GOT3 (cell line): ENCODE results near the gene KIF13A.
"Not testable (repeated sequence)": the region's sequence is repeated elsewhere in the genome, so short reads cannot be mapped to it uniquely, and the experiment has no call there.

ENCODE experiments used
- DNase-seq: peaks from one replicate; lab custom pipeline; 2025; ENCODE audit warnings: mixed read lengths; lab: John Stamatoyannopoulos, UW

The KIF13A gene

DNA sequence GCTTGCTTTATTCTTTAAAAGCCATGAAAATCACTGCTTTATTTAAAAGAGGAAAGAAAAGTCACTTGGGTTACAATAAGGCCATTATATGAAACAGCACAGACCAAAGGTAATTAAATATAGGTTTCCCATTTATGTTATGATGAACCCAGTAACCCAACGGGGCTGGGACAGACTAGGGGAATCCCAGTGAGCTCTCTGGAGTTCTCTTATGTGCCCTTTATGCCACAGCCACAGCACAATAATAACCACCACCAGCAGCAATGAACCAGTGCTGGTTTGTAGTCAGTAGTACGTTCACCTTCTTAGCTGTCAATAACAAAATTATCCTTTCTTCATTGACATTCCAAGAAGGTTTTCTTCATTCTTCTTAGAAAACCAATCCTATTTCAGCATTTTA lies 87.4 kb downstream of the KIF13A start:
- no peak for DNase-seq

DNA sequence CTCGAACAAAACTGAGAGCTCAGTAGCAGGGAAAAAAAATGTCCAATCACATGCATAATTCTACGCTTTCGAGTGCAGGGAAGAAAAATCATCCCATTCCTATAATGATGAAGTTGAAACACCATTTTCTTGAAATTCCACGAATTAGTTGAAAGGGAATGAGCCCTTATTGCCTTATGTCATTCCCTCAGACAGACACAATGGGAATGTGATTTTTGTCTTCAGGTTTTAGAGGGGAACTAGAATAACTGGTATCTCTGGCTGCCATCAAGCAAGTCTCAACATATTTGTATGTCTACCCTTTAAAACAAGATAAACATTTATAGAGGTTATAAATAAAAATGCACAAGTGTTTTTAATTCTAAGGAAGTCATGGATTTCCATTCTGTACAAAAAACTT lies 87.9 kb downstream of the KIF13A start:
- DNase-seq, result no peak

DNA sequence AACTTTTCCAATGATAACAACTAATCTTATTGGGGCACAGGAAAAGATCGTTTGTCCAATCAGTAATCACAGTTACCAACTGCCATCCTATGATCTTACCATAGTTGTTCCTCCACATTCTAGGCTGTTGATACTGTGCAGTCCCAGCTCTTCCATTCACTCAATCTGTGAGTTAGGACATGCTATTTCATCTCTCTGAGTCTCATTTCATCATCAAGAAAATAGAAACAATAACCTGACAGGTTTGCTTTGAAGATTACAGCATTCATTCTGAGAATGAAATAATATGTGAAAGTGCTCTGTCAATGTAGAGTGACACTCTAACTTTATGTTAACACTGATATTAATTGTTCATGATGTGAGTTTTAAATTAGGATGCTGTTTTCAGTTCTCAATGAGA lies 89.8 kb downstream of the KIF13A start:
- no peak for DNase-seq

DNA sequence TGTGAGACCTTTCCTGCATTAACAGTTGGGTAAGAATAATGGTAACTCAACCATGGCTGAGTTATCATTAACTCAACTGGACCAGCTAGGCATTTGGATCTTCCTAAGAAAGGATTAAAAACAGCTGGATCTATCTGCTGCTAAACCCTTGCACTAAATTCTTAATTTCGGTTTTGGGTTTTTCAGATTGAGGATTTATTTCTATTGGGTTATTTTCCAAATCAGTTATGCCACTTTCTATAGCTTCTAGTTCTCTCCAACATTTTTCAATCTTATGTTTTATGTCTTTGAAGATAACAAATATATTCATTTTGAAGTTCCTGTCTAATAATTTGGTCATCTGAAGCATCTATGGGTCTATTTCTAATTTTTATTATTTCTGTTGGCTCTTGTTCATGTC lies 92.5 kb downstream of the KIF13A start:
- DNase-seq, result no peak

DNA sequence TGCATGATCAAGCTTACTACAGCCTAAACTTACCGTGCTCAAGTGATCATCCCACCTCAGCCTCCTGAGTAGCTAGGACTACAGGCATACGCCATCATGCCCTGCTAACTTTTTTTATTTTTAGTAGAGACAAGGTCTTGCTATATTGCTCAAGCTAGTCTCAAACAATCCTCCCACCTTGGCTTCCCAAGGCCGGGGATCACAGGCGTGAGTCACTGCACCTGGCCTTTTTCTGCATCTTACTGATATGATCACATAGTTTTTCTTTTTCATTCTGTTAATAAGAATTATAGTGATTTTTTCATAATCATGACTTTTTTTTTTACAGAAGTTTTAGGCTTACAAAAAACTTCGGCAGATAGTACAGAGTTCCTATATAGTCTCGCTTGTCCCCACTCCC lies 93.2 kb downstream of the KIF13A start:
- no peak for DNase-seq

DNA sequence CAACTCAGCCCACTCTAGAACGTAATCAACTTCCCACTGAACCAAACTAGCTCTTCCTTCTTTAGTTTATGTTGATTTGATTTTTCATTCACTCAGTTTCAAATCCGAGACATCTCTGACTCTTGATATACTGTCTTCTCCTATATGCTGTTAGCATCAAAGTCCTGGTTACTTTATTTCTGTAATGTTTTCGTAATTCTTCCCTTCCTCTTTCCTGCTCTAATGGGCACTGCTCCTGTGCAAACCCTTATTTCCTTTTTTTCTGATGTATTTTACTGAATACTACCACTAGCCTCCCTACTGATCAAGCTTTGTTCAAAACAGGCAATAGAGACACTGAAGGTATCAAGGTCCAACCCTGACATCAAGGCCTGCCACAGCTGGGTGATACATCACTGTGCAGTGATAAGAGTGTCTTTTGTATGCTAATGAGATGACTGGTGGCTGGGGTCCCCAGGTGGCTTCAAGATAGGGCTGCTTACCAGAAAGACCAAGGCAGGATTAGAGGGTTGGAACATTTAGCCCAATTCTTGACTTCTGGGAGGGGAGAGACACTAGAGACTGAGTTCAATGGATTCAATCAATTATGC lies 95.2 kb downstream of the KIF13A start:
- no peak for DNase-seq

DNA sequence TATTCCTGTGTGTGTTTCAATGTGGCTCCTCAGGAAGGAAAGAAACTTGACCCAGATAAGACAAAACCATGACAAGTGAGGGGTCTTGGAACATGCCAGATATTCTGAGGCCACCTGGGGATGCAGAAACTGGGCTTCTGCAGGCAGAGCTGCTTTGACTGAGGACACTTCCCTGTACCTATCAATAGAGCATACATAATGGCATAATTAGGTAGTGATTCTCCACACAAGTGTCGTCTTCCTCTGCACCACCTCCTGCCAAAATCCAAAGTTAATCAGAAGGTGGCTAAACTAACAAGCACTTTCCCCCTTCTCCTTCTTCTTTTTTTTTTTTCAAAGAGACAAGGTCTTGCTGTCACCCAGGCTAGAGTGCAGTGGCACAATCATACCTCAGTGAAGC lies 97.1 kb downstream of the KIF13A start:
- DNase-seq, result no peak

DNA sequence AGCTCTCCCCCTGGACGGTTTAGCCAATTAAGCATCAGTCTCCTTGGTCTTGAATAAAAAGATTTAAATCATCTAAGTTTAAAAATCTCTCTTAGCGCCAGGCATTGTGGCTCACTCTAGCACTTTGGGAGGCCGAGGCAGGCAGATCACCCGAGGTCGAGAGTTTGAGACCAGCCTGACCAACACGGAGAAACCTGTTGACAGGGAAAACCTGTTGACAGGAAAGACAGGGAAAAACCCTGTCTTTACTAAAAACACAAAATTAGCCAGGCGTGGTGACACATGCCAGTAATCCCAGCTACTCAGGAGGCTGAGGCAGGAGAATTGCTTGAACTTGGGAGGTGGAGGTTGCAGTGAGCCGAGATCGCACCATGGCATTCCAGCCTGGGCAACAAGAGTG lies 97.7 kb downstream of the KIF13A start:
- DNase-seq, result not testable (repeated sequence)

DNA sequence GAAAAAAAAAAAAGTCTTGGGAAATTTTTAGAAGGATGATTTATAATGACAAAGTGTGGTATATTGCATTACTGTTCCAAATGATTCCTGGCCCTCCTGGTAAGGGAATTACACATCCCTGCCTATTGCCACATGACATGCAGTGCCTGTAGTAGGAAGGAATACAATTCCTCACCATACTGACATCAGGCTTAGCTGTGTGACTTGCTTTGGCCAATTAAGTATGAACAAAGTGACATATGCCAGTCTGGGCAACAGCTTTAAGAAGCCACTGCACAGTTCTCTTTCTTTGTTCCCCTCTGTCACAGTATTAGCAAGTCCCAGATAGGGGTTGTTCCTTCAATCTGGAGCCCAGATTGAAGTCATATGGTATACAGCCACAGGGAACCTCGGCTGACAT lies 100.5 kb downstream of the KIF13A start:
- no peak for DNase-seq

DNA sequence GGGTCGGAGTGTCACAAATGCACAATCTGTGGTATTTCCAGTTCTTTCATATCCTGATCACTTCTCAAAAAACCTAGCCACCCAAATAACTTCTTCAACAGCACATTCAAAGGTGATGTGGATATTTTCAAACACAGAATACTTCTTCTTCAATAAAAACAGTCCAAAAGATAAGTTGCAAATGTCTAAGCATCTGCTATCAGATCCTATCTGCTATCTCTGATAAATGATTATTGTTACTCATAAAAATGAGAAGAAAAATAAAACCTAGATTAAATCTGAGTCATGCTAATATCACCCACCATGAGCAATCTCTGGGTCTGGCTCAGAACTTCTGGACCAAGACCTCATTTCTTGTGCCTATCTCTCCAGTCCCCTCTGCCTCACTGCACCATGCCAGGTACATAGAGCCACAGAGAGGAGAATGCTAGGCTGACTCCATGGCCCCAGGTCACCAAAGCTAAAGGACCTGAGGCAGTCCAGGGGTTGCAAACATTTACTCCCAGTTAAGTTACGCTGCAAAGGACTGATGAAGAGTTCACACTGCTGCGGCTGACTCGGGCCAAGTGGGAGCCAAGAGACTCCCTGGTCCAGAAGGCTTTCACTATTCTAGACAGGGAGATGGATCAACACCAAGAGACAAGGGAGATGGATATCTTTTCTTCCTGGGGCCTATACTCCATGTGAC lies 101.4 kb downstream of the KIF13A start:
- DNase-seq, result no peak

DNA sequence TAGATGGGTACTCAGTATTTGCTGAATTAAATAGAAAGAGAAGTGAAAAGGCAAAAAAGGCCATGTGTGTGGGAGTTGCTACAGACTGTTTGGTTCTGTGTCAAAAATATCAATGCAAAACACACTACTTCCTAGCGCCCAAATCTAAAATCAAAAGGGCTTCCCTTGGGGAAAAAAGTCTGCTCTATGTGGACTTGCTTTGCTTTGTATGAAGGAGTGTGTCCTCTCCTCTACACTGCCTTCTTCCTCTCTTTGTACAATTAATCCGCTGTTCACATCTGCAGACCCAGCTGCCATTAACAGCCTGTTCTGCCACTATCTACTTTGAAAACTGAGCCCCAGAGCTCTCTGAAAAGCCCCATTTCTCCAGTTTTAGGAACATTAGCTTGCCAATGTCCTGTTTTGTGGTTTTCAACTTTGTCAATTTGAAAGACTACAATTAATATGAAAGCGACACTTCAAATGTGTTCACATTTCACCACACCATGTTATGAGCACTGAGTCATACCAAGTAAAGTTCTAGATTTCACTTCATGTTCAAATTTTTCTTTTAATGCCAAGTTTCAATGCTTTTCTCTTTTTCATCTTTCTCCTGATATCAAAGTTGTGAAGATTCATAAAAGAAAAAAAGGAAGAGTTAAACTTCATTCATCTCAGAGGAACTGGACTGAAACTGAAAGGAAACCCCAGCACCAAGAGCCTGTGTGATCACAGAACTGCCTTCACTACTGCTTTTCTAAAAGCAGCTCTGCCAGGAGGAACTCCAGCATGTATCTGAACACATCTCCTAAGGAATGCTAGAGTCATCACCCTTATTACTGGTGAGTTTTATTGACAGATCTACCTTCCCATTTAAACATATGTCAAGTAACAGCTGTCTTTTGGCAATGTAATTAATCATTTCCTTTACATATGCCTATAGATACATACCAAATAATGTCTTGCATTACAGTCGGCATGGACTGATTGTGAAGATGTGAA lies 102.6 kb downstream of the KIF13A start:
- no peak for DNase-seq

DNA sequence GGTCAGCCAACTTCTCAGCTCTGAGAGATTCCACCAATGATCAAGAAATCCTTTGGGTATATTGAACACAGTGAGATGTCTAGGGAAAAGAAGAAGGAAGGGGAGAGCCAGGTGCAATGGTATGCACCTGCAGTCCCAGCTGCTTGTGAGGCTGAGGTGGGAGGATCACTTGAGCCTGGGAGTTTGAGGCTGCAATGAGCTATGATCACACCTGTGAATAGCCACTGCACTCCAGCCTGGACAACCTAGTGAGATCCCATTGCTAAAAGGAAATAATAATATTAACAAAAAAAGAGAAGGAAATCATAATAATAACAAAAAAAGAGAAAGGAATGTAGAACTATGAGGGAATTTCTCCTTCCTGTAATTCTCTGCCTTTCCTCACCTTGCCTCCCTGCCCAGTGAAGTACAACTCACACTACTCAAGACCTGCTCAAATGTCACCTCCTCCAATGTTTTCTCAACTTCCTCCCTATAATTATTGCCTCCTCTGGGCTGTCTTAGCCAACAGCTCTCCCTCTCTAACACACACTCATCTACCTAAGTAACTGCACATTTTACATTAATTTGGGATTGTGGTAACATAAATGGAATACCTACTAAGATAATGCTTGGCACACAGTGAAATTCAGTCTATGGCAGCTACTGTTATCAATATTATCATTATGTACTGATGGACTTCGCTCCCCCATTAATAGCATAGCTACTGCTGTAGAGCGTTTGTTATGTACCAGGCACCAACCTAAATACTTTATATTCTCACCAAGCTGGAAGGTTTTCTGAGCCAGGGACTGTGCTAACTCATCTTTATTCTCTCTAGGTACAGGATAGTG lies 103.6 kb downstream of the KIF13A start:
- DNase-seq, result no peak

DNA sequence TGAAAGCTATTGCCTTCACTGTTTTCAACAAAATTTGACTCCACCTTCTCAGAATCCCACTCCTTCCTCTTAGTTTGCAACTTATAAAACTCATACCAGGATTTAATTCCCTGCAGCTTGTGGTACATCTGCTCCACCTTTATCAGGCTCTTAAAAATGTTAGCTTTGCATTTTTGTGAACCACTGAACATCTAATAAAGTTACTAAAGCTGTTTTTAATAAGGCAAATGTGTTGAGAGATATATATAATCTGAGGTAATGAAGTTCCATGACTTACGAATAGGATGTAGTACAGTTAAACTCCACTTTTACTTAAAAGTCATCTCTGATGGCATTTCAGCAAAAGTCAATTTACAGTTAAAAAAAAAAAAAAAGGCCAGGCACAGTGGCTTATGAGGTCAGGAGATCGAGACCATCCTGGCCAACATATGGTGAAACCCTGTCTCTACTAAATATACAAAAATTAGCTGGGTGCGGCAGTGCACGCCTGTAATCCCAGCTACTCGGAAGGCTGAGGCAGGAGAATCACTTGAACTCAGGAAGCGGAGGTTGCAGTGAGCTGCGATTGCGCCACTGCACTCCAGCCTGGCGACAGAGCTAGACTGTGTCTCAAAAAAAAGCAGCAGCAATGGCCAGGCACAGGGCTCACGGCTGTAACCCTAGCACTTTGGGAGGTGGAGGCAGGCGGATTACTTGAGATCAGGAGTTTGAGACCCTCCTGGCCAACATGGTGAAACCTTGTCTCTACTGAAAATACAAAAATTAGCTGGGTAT lies 106.2 kb downstream of the KIF13A start:
- DNase-seq, result no peak

DNA sequence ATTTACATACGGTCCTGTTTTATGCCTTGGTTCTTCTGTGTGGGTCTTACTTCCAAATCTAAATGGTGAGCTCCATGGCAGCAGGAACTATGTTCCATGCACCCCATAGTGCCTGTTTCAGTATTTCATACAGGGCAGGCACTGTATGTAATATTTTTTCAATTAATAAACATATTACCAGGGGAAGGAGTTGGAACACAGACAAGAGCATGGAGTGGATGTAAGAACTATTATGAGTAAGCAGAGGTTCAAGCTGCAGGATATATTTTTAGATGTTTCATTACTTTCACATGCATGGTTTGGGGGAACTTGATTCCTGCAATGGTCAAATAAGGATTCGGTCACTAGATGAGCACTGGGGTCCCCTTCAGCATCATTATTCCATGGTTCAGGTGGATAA lies 108.3 kb downstream of the KIF13A start:
- DNase-seq, result no peak

DNA sequence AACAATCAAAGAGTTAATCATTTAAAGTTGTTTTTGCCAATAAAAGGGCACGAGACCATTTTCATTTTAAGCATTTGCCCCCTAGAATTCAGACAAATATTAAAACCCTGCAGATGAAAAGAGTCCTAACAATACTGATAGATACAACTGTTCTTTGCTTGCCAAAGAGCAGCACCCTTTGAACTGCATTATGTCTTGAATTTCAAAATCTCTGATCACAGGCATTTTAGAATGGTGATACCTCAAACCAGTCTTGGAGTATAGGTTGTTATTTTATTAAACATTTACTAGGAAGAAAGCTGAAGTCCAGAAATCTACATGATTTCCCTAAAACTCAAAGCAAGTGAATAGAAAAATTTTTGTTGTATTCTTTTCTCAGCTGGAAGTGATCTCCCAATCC lies 108.7 kb downstream of the KIF13A start:
- no peak for DNase-seq

DNA sequence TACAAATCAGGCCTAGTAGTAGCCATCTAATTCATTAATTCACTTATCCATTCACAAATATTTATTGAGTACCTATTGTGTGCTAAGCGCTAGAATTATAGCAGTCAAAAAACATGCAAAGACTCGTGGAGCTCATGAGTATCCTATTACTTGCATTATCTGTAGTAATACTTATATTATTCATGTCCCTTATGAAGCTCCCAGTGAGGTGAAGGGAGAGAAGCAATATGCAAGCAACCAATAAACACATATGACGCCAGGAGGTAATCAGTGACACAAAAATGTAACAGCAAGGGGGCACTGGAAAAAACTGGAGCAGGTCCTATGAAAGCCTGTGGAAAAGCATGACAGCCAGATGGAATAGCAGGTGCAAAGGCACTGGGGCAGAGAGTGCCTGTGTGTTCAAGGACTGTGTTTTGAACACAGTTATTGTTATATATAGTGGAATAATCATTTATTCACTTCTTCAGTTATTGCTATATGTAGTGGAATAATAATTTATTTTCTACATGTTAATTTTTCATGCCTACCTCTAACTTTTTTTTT lies 109.5 kb downstream of the KIF13A start:
- no peak for DNase-seq

DNA sequence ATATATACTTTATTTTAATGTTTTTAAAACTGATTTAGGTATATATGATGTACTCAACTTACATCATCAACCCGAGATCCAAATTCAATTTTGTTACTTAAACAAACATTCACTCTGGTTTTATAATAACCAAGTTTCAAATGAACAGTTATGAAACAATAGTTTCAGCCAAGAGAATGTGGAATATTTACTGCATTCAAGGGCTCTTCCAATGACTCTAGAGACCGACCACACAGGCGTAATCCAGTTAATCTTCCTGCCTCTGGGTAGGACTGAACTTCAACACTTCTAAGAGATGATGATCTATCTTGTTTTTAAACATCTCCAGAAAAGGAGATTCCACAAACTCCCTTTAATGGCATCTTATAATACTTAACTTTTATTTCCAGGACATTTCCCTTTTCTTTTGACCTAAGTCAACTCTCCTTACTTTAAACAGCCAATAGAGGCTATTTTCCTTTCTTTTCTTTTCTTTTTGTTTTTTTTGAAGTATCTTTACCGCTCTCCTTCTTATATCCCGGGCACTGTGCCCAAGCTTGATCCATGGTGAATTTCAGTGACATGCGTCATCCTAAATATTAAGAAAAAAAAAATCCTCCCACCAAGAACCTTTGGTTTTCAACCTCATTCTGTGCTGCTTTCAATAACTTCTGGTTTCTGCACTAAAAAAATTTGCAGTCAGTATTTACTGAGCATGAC lies 110.1 kb downstream of the KIF13A start:
- no peak for DNase-seq

DNA sequence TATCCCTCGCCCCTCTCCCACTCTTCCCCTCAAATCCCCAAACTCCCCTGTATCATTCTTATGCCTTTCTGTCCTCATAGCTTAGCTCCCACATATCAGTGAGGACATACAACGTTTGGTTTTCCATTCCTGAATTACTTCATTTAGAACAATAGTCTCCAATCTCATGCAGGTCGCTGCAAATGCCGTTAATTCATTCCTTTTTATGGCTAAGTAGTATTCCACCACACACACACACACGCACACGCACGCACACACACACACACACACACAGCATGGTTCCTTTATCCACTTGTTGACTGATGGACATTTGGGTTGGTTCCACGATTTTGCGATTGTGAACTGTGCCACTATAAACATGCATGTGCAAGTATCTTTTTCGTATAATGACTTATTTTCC lies 112.7 kb downstream of the KIF13A start:
- DNase-seq, result no peak

DNA sequence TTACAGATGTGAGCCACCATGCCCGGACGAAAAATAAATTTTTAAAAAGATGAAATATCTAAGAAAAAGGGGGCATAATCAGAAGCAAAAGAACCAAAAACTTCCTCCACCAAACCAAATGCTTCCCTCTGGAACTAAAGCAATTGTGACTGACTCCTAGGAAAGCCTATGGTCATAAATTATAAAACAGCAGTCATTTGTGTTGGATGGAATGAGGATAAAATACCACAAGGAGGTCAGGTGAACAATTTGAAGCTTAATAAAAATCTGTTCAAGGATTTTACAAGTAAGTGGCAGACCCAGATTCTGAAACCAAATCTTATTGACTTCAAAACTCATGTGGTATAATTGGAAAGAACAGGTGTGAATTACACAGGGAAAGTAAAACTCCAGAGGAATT lies 114.5 kb downstream of the KIF13A start:
- DNase-seq, result no peak

DNA sequence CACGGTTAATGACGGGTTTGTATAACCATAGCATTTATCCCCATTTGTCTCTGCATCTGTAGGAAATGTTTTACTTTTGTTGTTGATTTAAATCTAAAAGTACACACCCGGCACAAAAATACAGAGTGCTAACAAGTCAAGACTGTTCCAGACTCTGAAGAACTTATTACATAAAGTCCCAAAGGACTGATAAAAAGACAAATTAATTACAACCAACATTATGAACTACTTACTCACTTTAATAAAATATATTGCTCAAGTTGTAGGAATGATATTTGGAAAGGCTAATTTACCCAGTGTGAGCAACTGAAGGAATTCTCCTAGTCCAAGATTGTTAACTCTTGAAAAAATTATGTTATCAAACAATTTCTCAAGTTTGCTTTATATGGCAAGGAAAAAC lies 115.6 kb downstream of the KIF13A start:
- no peak for DNase-seq

DNA sequence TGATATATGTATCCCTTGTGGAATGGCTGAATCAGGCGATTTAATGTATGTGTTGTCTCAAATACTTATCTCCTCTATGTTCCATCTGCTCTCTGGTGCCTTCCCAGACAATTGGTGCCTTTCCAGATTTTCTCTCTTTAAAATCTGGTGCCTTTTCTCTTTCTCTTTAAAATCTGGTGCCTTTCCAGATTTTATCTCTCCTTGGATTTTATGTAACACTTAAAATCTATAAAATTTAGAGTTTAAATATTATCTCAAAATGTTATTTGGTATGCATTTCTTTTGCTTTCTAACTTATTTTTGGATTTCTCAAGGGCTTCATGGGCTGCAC lies 116.3 kb downstream of the KIF13A start:
- DNase-seq, result no peak
